ENCODE data around the gene MIB1. TPM values are rescaled to one million over a fixed set of nuclear protein-coding genes. Genes with fewer than 3 reads are reported as not detected.
"Not testable (repeated sequence)": the region's sequence is repeated elsewhere in the genome, so short reads cannot be mapped to it uniquely, and the experiment has no call there.

The MIB1 gene
- total RNA-seq, 4 donors from 2014 or later, result 15.7 to 31.8 (median 27.6) TPM

- Histone ChIP-seq H3K27ac (no peak overlapping the region), H3K9me3 (no peaks in the 10 kb centered on the region), H3K4me3 (no peak overlapping the region), H3K4me1 (no peaks in the 10 kb centered on the region), H3K27me3 (no peaks in the 10 kb centered on the region), H3K36me3 (peaks cover 0 to 25% (median 6%) of the 10 kb centered on the region in 4 donors)
- in situ Hi-C loops (cut with MboI; ENCODE audit: low pct_ligation_motif_present in 1 of 4, low pct_unique_long_range_greater_than_20kb in 1 of 4, low sequenced_read_pairs in 3 of 4), result no loop called here
- intact Hi-C loops (cut with DNase I; ENCODE audit: low total_unique reads), result no loop called here
- whole genome bisulfite sequencing, 2 donors (ENCODE audit: low coverage in 1 of 2), result 79 to 81% methylated on average over 2 of the region's 2 CpGs
- TF ChIP-seq POLR2A (IDR thresholded peaks at IDR 0.05) (no peak), EP300 (IDR thresholded peaks at IDR 0.05; ENCODE audit: low read depth) (no peak), POLR2AphosphoS5 (IDR thresholded peaks at IDR 0.05) (no peak), CTCF (IDR thresholded peaks at IDR 0.05) (no peak)
- DNase-seq, result no peak
These were observed 37.2 kb downstream of the MIB1 start for GRCh38 chr18:21777814-21778213.

DNA sequence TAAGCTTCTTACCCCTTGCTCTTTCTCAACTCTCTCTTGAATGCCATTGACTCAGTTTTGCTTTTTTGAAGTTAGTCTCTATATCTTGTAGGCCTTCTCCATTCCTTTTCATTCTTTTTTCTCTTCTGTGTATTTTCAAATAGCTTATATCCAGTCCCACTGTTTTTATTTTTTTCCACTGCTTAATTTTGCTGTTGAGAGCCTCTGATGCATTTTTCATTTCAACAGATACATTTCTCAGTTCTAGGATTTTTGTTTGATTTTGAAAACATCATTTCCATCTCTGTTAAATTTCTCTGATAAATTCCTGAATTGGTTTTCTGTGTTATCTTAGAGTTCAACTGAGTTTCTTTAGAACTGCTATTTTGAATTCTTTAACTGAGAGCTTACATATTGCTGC, 45.9 kb downstream of the MIB1 start:
- intact Hi-C loops (cut with DNase I; ENCODE audit: low total_unique reads), result no loop called here
- in situ Hi-C loops (cut with MboI; ENCODE audit: low pct_ligation_motif_present in 1 of 4, low pct_unique_long_range_greater_than_20kb in 1 of 4, low sequenced_read_pairs in 3 of 4), result no loop called here
- H3K4me1 ChIP-seq, result no peaks in the 10 kb centered on the region
- H3K27me3 ChIP-seq, result no peaks in the 10 kb centered on the region
- no peak for DNase-seq
- TF ChIP-seq POLR2AphosphoS5 (IDR thresholded peaks at IDR 0.05) (no peak), CTCF (IDR thresholded peaks at IDR 0.05) (no peak), EP300 (IDR thresholded peaks at IDR 0.05; ENCODE audit: low read depth) (no peak), POLR2A (IDR thresholded peaks at IDR 0.05) (no peak)
- no peak overlapping the region for H3K4me3 ChIP-seq
- peaks cover 0 to 8% of the 10 kb centered on the region in 2 donors for H3K9me3 ChIP-seq
- H3K36me3 ChIP-seq, result peaks cover 0 to 50% (median 14%) of the 10 kb centered on the region in 4 donors
- no peak overlapping the region for H3K27ac ChIP-seq

GRCh38 chr18:21796089-21796488, 55.5 kb downstream of the MIB1 start:
- H3K9me3 ChIP-seq; H3K36me3 ChIP-seq; DNase-seq; H3K27me3 ChIP-seq; in situ Hi-C loops (cut with MboI; ENCODE audit: low pct_ligation_motif_present in 1 of 4, low pct_unique_long_range_greater_than_20kb in 1 of 4, low sequenced_read_pairs in 3 of 4); H3K4me1 ChIP-seq; H3K4me3 ChIP-seq; intact Hi-C loops (cut with DNase I; ENCODE audit: low total_unique reads): not testable (repeated sequence)
- peak in 1 of 3 donors; percentile 45 for TF ChIP-seq POLR2AphosphoS5 (IDR thresholded peaks at IDR 0.05)
- WGBS, 2 donors (ENCODE audit: low coverage in 1 of 2), result 78 to 80% methylated on average over 2 of the region's 2 CpGs
- peak overlapping the region in 1 of 4 donors; percentile 46 for H3K27ac ChIP-seq

- Histone ChIP-seq H3K27ac (no peak overlapping the region), H3K4me3 (no peak overlapping the region), H3K4me1 (no peaks in the 10 kb centered on the region), H3K36me3 (peaks cover 0 to 20% (median 0%) of the 10 kb centered on the region in 4 donors), H3K9me3 (no peaks in the 10 kb centered on the region), H3K27me3 (no peaks in the 10 kb centered on the region)
- intact Hi-C loops (cut with DNase I; ENCODE audit: low total_unique reads) (no loop called here), in situ Hi-C loops (cut with MboI; ENCODE audit: low pct_ligation_motif_present in 1 of 4, low pct_unique_long_range_greater_than_20kb in 1 of 4, low sequenced_read_pairs in 3 of 4) (no loop called here)
- TF ChIP-seq EP300 (IDR thresholded peaks at IDR 0.05; ENCODE audit: low read depth) (no peak), POLR2A (IDR thresholded peaks at IDR 0.05) (no peak), CTCF (IDR thresholded peaks at IDR 0.05) (no peak), POLR2AphosphoS5 (IDR thresholded peaks at IDR 0.05) (no peak)
- no peak for DNase-seq
These were observed 57.5 kb downstream of the MIB1 start for GRCh38 chr18:21798126-21798525.

DNA sequence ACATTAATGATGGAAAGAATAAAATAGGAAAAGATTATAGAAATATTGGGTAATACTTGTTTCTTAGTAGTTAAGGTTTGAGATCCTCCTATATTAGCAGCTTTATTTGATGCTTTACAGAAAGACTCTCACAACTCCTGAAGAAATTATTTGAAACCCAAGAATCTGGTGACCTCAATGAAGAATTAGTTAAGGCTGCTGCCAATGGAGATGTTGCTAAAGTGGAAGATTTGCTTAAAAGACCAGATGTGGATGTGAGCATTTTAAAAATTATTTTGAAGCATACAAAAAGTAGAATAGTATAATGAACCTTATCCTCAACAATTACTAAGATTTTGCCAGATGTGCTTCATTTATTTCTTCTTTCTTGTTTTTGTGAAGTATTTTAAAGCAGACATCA, 59.1 kb downstream of the MIB1 start:
- no peak for DNase-seq
- no peak overlapping the region for H3K27ac ChIP-seq
- peaks cover 0 to 27% (median 5%) of the 10 kb centered on the region in 4 donors for H3K36me3 ChIP-seq
- no peak overlapping the region for H3K4me3 ChIP-seq
- H3K27me3 ChIP-seq, result no peaks in the 10 kb centered on the region
- H3K4me1 ChIP-seq, result no peaks in the 10 kb centered on the region
- in situ Hi-C loops (cut with MboI; ENCODE audit: low pct_ligation_motif_present in 1 of 4, low pct_unique_long_range_greater_than_20kb in 1 of 4, low sequenced_read_pairs in 3 of 4), result no loop called here
- H3K9me3 ChIP-seq, result no peaks in the 10 kb centered on the region
- no peak for TF ChIP-seq EP300 (IDR thresholded peaks at IDR 0.05; ENCODE audit: low read depth)
- TF ChIP-seq POLR2AphosphoS5 (IDR thresholded peaks at IDR 0.05), result no peak
- TF ChIP-seq POLR2A (IDR thresholded peaks at IDR 0.05), result no peak
- TF ChIP-seq CTCF (IDR thresholded peaks at IDR 0.05), result no peak
- intact Hi-C loops (cut with DNase I; ENCODE audit: low total_unique reads), result no loop called here
